GM12878 (cell line): Measurements from ENCODE around the gene NF1. TPM values are rescaled to one million over a fixed set of nuclear protein-coding genes. Genes with fewer than 3 reads are reported as not detected.

Source experiments
- ATAC-seq: fragments of 200-7000 bp; cut with Tn5 transposase; 3 replicates; pipeline ENCODE4 v1.9.1; 2020; ENCODE audit warnings: mild to moderate bottlenecking, moderate library complexity
- BruUV-seq: library from RNA; stranded (reverse); fragments of 400-500 nt; replicated peaks from 2 replicates; lab custom pipeline; 2021; lab: Mats Ljungman, UMichigan
- CTCF ChIA-PET: fragments of 300-600 bp; sonication (Branson Sonifier 250); formaldehyde crosslinking; extraction: SDS; loops from one replicate; lab custom pipeline; 2021; ENCODE audit warnings: inconsistent platforms; lab: Yijun Ruan, JAX
- POLR2A ChIA-PET: fragments of 350-600 bp; formaldehyde crosslinking; extraction: SDS; loops from one replicate; lab custom pipeline; 2021; ENCODE audit warnings: inconsistent platforms; lab: Charles Lee
- RAD21 ChIA-PET: fragments of 300-600 bp; sonication (Branson Sonifier 250); formaldehyde crosslinking; loops from one replicate; lab custom pipeline; 2023; ENCODE audit warnings: antibody characterized with exemption; ENCODE audit not compliant: unreplicated experiment; lab: Charles Lee
- SMC1A ChIA-PET: fragments of 300-600 bp; sonication (Branson Sonifier 250); formaldehyde crosslinking; loops from one replicate; lab custom pipeline; 2023; ENCODE audit not compliant: unreplicated experiment, uncharacterized antibody; lab: Charles Lee
- DNase-seq: peaks from one replicate; pipeline ENCODE4 v3.0.0-alpha.2; 2011; ENCODE audit warnings: low read depth, low spot score
- FAIRE-seq: peaks from 3 replicates; lab custom pipeline; 2011; peaks lifted over from hg19 to GRCh38; lab: Jason Lieb, UNC
- H2AFZ ChIP-seq: 2 replicates; pipeline ENCODE4 v1.6.0; 2011; ENCODE audit warnings: low read depth, low read length, control low read depth; ENCODE audit not compliant: control insufficient read depth
- H3K27ac ChIP-seq: 2 replicates; pipeline ENCODE4 v1.5.1; 2011; ENCODE audit warnings: control low read depth; ENCODE audit not compliant: control insufficient read depth, insufficient read depth
- H3K27me3 ChIP-seq, 2 experiments: replicated peaks in 1 of 2; 2 replicates each; pipeline versions ENCODE4 v1.6.0 to v1.6.1; 2011; ENCODE audit warnings: low read length in 1 of 2; ENCODE audit not compliant: control insufficient read depth in 2 of 2, insufficient read depth in 2 of 2
- H3K36me3 ChIP-seq, 2 experiments: 2 replicates each; pipeline ENCODE4 v1.5.1; 2011; ENCODE audit warnings: low read length in 1 of 2; ENCODE audit not compliant: control insufficient read depth in 2 of 2, insufficient read depth in 2 of 2
- H3K4me1 ChIP-seq: 2 replicates; pipeline ENCODE4 v1.6.1; 2011; ENCODE audit warnings: mild to moderate bottlenecking, low read length, moderate library complexity, mixed read lengths; ENCODE audit not compliant: control insufficient read depth, insufficient read depth
- H3K4me2 ChIP-seq: 2 replicates; pipeline ENCODE4 v1.6.0; 2011; ENCODE audit warnings: control low read depth; ENCODE audit not compliant: control insufficient read depth, insufficient read depth
- H3K4me3 ChIP-seq: fragments of 200-600 bp; sonication (generic); 2 replicates; pipeline ENCODE4 v1.5.1; 2016
- H3K79me2 ChIP-seq: 2 replicates; pipeline ENCODE4 v1.6.0; 2011; ENCODE audit warnings: low read length; ENCODE audit not compliant: control insufficient read depth, insufficient read depth
- H3K9ac ChIP-seq: 2 replicates; pipeline ENCODE4 v1.8.0; 2011; ENCODE audit warnings: low read length, control low read depth, mixed read lengths; ENCODE audit not compliant: control insufficient read depth, insufficient read depth
- H3K9me3 ChIP-seq: replicated peaks from 3 replicates; pipeline ENCODE4 v1.5.1; 2011; ENCODE audit warnings: mild to moderate bottlenecking, low read length; ENCODE audit not compliant: control insufficient read depth, insufficient read depth
- H4K20me1 ChIP-seq: 2 replicates; pipeline ENCODE4 v1.6.0; 2011; ENCODE audit not compliant: control insufficient read depth, insufficient read depth
- BCL11A ChIP-seq: IDR thresholded peaks from 2 replicates; pipeline ENCODE4 v1.6.1; 2011; ENCODE audit warnings: low read depth, low read length
- CHD1 ChIP-seq: IDR thresholded peaks from 2 replicates; pipeline ENCODE4 v1.6.1; 2012; ENCODE audit warnings: low read depth, low read length, improper control_type of control experiment
- EGR1 ChIP-seq, 2 experiments: IDR thresholded peaks; 1 replicate in 1 of 2; 2 replicates in 1 of 2; pipeline ENCODE4 v1.6.1; 2011 to 2012; ENCODE audit warnings: low read depth in 2 of 2, low read length in 2 of 2, borderline replicate concordance in 1 of 2, mild to moderate bottlenecking in 1 of 2, moderate library complexity in 1 of 2
- MEF2B ChIP-seq: fragments of 450-650 bp; IDR thresholded peaks from 2 replicates; pipeline ENCODE4 v1.6.1; 2018; ENCODE audit warnings: mild to moderate bottlenecking, moderate library complexity; ENCODE audit not compliant: partially characterized antibody, poor library complexity, severe bottlenecking
- RAD51 ChIP-seq: fragments of 450-650 bp; IDR thresholded peaks from 2 replicates; pipeline ENCODE4 v1.6.1; 2016; ENCODE audit warnings: moderate library complexity, mild to moderate bottlenecking, inconsistent platforms
- RBBP5 ChIP-seq: fragments of 200-600 bp; sonication (generic); conservative IDR thresholded peaks from 2 replicates; pipeline ENCODE4 v1.6.1; 2016
- RFX5 ChIP-seq: IDR thresholded peaks from 2 replicates; pipeline ENCODE4 v1.6.1; 2011; ENCODE audit warnings: low read depth, low read length, improper control_type of control experiment
- SREBF1 ChIP-seq: IDR thresholded peaks from 2 replicates; pipeline ENCODE4 v1.6.1; 2012; ENCODE audit warnings: mild to moderate bottlenecking, low read length
- ZNF24 ChIP-seq: fragments of 450-650 bp; IDR thresholded peaks from 2 replicates; pipeline ENCODE4 v1.6.1; 2017; ENCODE audit warnings: antibody characterized with exemption, mild to moderate bottlenecking
- ZNF384 ChIP-seq: IDR thresholded peaks from 2 replicates; pipeline ENCODE4 v1.6.1; 2012; ENCODE audit warnings: low read depth, mild to moderate bottlenecking, low read length, improper control_type of control experiment, borderline replicate concordance
- ZNF622 ChIP-seq: fragments of 450-650 bp; IDR thresholded peaks from 2 replicates; pipeline ENCODE4 v1.6.1; 2017; ENCODE audit warnings: mild to moderate bottlenecking, inconsistent platforms
- WGBS: methylation state at CpG from one replicate; pipeline ENCODE4 v1.1.6; 2016; ENCODE audit warnings: low lambda C conversion rate; ENCODE audit not compliant: insufficient replicate concordance, insufficient coverage; ENCODE audit errors: missing lambda C conversion rate; 5-methylcytosine and 5-hydroxymethylcytosine counted together
- in situ Hi-C: fragments of 300-500 bp; cut with MboI; formaldehyde crosslinking; loops from 9 replicates; pipeline ENCODE4 v1.14.3; 2018; ENCODE audit warnings: mixed read lengths
- intact Hi-C: fragments of 100-400 bp; cut with micrococcal nuclease; formaldehyde crosslinking; loops from one replicate; pipeline ENCODE4 v1.14.2; 2022; ENCODE audit not compliant: unreplicated experiment
- polyA plus RNA-seq, 11 experiments: library from polyadenylated mRNA; depleted of rRNA in 4 of 11; unstranded in 6 of 11; stranded (reverse) in 5 of 11; fragments of >200 nt; fragmentation: Nextera tagmentation in 4 of 11; fragmentation: Illumina TruSeq in 1 of 11; extraction: Ambion mirVana in 4 of 11; extraction: Trizol in 1 of 11; gene quantifications; 1 replicate in 1 of 11; 2 replicates in 10 of 11; pipeline versions ENCODE4 v1.2.1 to v1.2.3, GENCODE V29; 2011 to 2016; ENCODE audit warnings: inconsistent platforms in 2 of 11, missing spikeins in 2 of 11, low read depth in 1 of 11
- total RNA-seq, 4 experiments: library from RNA; depleted of rRNA in 3 of 4; stranded (reverse); fragments of >200 nt in 3 of 4; fragmentation: Illumina TruSeq in 1 of 4; extraction: Trizol in 1 of 4; gene quantifications; 2 replicates each; pipeline versions ENCODE4 v1.2.1 to v1.2.3, GENCODE V29; 2013 to 2021
- TF ChIP-seq, protein P1 (sequence below): IDR thresholded peaks from 2 replicates; pipeline ENCODE4 v1.6.1; 2011; ENCODE audit warnings: borderline replicate concordance, low read depth, mild to moderate bottlenecking, moderate library complexity, low read length; ENCODE audit not compliant: insufficient read depth, poor library complexity, severe bottlenecking

NF1 gene
- total and polyA plus RNA-seq, 10 of the 15 experiments (the other 5 are each of a cell fraction or from before 2014, with no cell fraction given): 2.5 to 31.8 (median 16.6) TPM

DNA sequence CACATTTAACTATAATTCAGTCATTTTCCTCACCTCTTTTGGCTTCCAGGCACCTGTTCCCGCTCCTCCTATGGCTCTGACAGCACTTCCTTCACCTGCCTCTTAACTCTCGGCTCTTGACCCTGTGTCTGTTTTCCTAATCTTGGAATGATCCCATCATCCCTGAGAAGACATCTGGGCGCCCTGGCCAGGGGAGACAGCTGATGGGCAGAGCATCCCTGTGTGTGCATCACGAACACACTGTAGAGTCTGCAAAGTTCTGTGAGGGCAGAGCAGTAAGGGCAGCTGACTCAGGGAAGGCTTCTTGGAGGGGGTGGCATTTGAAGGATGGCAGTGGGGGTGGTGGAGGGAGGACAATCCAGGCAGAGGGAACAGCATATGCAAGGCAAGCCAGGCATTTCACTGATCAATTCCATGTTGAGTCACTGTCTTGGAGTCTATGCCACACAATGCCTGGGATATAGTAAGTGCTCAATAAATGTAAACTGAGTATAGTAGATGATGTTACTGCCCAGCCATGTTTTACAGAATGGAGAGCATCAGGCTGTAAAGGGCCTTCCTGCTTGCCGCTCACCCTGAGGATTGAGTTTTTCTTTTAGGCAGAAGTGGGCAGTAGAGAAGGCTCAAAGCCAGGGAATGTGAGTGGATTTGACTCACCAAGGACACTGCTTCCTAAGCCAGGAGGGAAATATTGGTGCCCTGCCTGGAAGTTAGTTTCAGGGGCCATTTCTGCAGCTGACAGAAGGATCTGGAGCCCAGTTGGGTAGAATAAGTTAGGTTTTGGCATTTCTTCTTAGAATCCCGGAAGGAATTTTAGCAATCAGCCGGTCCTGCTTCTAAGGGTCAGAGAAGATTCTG is 290.9 kb downstream of the NF1 start:
- Histone ChIP-seq H2AFZ (no peak overlapping the region), H3K79me2 (no peaks in the 10 kb centered on the region)
- 77% methylated on average over 7 of the region's 7 CpGs for WGBS
- ATAC-seq: no peak
- no peak for TF ChIP-seq RAD51
- no peak for TF ChIP-seq ZNF384
- no peak for TF ChIP-seq ZNF24
- TF ChIP-seq, protein P1, sequence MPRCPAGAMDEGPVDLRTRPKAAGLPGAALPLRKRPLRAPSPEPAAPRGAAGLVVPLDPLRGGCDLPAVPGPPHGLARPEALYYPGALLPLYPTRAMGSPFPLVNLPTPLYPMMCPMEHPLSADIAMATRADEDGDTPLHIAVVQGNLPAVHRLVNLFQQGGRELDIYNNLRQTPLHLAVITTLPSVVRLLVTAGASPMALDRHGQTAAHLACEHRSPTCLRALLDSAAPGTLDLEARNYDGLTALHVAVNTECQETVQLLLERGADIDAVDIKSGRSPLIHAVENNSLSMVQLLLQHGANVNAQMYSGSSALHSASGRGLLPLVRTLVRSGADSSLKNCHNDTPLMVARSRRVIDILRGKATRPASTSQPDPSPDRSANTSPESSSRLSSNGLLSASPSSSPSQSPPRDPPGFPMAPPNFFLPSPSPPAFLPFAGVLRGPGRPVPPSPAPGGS: no peak
- TF ChIP-seq ZNF622: no peak
- TF ChIP-seq BCL11A: no peak
- no peak for TF ChIP-seq MEF2B
- TF ChIP-seq CHD1: no peak
- TF ChIP-seq SREBF1: no peak
- no peak for TF ChIP-seq EGR1 (IDR thresholded peaks at IDR 0.05; ENCODE audit: borderline replicate concordance in 1 of 2, low read depth in 2 of 2, low read length in 2 of 2)
- TF ChIP-seq RBBP5: no peak
- no peak for TF ChIP-seq RFX5
- TF ChIP-seq, all 136 proteins: peak for 0
- Histone ChIP-seq H3K27me3 (peaks cover 0 to 2% of the 10 kb centered on the region in 2 experiments; a peak in 3 of 4 replicates), H3K9me3 (no peaks in the 10 kb centered on the region), H3K4me2 (no peak overlapping the region), H3K4me3 (no peak overlapping the region), H3K36me3 (no peaks in the 10 kb centered on the region), H3K4me1 (no peaks in the 10 kb centered on the region), H4K20me1 (no peaks in the 10 kb centered on the region), H3K27ac (no peak overlapping the region), H3K9ac (no peak overlapping the region)
- ChIA-PET POLR2A (no interaction called here), SMC1A (no interaction called here), RAD21 (no interaction called here), CTCF (interaction anchor here (0.9 to 2.6 kb wide), 3 partner anchors 13 to 138 kb away, joined by 3 to 7 read pairs (median 3); no protein-coding TSS in a partner anchor)
- no peak for DNase-seq
- no peak for FAIRE-seq
- intact Hi-C loops: loop anchor here (5.0 kb wide), 1 partner anchor 457 kb away; no protein-coding TSS in a partner anchor
- no TSS peak for BruUV-seq
- in situ Hi-C loops: loop anchor here (5.0 kb wide), 1 partner anchor 142 kb away; no protein-coding TSS in a partner anchor
